ENCODE data around the gene LEFTY1. TPM values are rescaled to one million over a fixed set of nuclear protein-coding genes. Genes with fewer than 3 reads are reported as not detected.

The LEFTY1 gene
- total RNA-seq, 1 donor = not detected

DNA sequence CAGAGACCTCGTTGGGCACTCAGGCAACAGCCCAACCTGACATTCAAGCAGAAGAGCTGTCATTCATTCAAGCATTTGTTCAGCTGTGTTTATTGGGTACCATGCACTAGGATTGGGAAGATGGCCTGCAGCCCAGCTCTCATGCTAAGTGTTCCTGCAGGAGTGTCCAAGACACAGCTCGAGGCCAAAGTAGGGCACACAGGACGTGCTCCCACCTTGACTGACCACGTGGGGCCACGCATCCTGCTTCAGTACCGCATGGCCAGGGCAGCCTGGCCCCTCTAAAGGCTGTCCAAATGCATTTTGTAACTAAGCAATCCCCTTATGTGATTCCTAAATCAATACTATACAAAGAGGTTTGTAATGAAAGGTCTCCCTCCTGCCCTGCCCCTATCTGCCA is 25.4 kb upstream of the LEFTY1 start:
- Histone ChIP-seq H3K4me2 (ENCODE audit: insufficient read depth, low read length) (no peak overlapping the region), H3K79me2 (ENCODE audit: insufficient read depth, low read length) (no peaks in the 10 kb centered on the region), H3K4me1 (ENCODE audit: insufficient read depth, low read length) (peaks cover 4% of the 10 kb centered on the region), H3K27me3 (ENCODE audit: insufficient read depth, low read length) (no peaks in the 10 kb centered on the region), H3K27ac (ENCODE audit: low read depth, low read length) (no peak overlapping the region), H3K9me3 (ENCODE audit: low read depth, low read length) (no peaks in the 10 kb centered on the region), H2AFZ (ENCODE audit: low read length) (no peak overlapping the region), H4K20me1 (ENCODE audit: insufficient read depth, low read length) (peaks cover 2% of the 10 kb centered on the region), H3K4me3 (ENCODE audit: insufficient read depth, low read length) (no peak overlapping the region), H3K36me3 (ENCODE audit: insufficient read depth, low read length) (peaks cover 17% of the 10 kb centered on the region)
- no peak for DNase-seq (ENCODE audit: insufficient read length, low spot score, missing footprints)
- TF ChIP-seq, protein P1, sequence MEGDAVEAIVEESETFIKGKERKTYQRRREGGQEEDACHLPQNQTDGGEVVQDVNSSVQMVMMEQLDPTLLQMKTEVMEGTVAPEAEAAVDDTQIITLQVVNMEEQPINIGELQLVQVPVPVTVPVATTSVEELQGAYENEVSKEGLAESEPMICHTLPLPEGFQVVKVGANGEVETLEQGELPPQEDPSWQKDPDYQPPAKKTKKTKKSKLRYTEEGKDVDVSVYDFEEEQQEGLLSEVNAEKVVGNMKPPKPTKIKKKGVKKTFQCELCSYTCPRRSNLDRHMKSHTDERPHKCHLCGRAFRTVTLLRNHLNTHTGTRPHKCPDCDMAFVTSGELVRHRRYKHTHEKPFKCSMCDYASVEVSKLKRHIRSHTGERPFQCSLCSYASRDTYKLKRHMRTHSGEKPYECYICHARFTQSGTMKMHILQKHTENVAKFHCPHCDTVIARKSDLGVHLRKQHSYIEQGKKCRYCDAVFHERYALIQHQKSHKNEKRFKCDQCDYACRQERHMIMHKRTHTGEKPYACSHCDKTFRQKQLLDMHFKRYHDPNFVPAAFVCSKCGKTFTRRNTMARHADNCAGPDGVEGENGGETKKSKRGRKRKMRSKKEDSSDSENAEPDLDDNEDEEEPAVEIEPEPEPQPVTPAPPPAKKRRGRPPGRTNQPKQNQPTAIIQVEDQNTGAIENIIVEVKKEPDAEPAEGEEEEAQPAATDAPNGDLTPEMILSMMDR (IDR thresholded peaks at IDR 0.05; ENCODE audit: extremely low read depth, low read depth, low read length) = no peak

DNA sequence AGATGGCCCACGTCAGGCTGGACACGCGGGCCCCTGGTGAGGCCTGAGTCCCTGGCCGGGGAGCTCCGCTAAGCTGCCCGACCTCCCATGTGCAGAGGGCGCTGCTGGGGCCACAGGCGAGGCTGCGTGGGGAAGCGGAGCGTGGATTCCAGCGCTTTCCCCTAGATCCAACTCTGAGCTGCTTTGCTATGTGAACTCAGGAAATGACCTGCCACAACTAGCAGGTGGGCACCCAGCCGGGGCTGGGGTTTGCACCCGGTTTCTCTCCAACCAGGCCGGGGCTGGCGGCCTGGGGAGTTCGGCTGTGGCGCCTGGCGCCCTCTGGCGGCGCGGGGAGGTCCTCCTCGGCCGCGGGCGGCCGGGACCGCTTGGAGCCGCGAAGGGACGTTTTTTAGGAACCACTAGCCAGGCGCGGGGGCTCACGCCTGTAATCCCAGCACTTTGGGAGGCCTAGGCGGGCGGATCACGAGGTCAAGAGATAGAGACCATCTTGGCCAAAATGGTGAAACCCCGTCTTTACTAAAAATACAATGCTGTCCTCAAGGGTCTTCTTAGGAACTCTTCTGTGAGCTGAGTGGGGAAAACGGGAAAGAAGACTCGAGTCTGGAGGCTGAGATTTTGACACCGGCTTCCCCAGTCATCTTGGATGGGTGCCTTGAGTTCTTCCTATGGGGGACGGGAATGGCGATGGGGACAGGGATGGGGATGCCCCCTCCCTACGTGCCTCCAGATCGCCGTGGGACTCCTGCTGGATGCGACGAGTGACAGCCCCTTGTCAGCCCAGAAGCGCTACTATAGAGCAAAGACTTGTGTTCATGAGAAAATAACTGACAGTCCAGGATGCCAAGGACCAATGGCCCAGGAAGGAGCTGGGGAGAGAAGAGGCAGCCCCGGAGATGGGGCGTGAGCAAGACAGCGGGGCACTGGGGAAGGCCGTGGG is 22.5 kb upstream of the LEFTY1 start:
- Histone ChIP-seq H4K20me1 (ENCODE audit: insufficient read depth, low read length) (no peaks in the 10 kb centered on the region), H3K9me3 (ENCODE audit: low read depth, low read length) (no peaks in the 10 kb centered on the region), H3K27me3 (ENCODE audit: insufficient read depth, low read length) (no peaks in the 10 kb centered on the region), H3K79me2 (ENCODE audit: insufficient read depth, low read length) (no peaks in the 10 kb centered on the region), H3K27ac (ENCODE audit: low read depth, low read length) (no peak overlapping the region), H2AFZ (ENCODE audit: low read length) (peak overlapping the region; percentile 90), H3K4me2 (ENCODE audit: insufficient read depth, low read length) (peak overlapping the region; percentile 80), H3K4me3 (ENCODE audit: insufficient read depth, low read length) (peak overlapping the region; percentile 56), H3K4me1 (ENCODE audit: insufficient read depth, low read length) (peaks cover 4% of the 10 kb centered on the region), H3K36me3 (ENCODE audit: insufficient read depth, low read length) (no peaks in the 10 kb centered on the region)
- DNase-seq (ENCODE audit: insufficient read length, low spot score, missing footprints) = peak; percentile 97
- TF ChIP-seq, protein P1 (IDR thresholded peaks at IDR 0.05; ENCODE audit: extremely low read depth, low read depth, low read length) = peak; percentile 77

DNA sequence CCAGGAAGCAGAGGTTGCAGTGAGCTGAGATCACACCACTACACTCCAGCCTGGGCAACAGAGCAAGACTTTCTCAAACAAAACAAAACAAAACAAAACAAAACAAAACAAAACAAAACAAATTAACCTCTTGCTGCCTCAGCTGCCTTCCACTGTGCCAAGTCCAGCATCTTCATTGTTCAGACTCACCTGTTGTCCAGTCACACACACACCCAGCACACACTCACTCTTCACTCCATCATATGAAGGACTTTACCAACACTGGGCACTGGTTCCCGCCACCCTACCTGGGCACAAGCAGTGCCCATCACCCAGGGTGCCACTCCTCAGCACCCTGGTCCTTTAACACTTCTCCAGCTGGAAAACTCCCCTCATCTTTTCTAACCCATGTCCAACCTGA is 20.5 kb upstream of the LEFTY1 start:
- H2AFZ ChIP-seq (ENCODE audit: low read length) = no peak overlapping the region
- H3K4me2 ChIP-seq (ENCODE audit: insufficient read depth, low read length) = no peak overlapping the region
- no peaks in the 10 kb centered on the region for H3K27me3 ChIP-seq (ENCODE audit: insufficient read depth, low read length)
- H3K36me3 ChIP-seq (ENCODE audit: insufficient read depth, low read length) = no peaks in the 10 kb centered on the region
- H3K9me3 ChIP-seq (ENCODE audit: low read depth, low read length) = no peaks in the 10 kb centered on the region
- no peaks in the 10 kb centered on the region for H3K79me2 ChIP-seq (ENCODE audit: insufficient read depth, low read length)
- H3K4me3 ChIP-seq (ENCODE audit: insufficient read depth, low read length) = no peak overlapping the region
- TF ChIP-seq, protein P1 (IDR thresholded peaks at IDR 0.05; ENCODE audit: extremely low read depth, low read depth, low read length) = no peak
- no peak overlapping the region for H3K27ac ChIP-seq (ENCODE audit: low read depth, low read length)
- H3K4me1 ChIP-seq (ENCODE audit: insufficient read depth, low read length) = peaks cover 4% of the 10 kb centered on the region
- H4K20me1 ChIP-seq (ENCODE audit: insufficient read depth, low read length) = no peaks in the 10 kb centered on the region
- no peak for DNase-seq (ENCODE audit: insufficient read length, low spot score, missing footprints)

DNA sequence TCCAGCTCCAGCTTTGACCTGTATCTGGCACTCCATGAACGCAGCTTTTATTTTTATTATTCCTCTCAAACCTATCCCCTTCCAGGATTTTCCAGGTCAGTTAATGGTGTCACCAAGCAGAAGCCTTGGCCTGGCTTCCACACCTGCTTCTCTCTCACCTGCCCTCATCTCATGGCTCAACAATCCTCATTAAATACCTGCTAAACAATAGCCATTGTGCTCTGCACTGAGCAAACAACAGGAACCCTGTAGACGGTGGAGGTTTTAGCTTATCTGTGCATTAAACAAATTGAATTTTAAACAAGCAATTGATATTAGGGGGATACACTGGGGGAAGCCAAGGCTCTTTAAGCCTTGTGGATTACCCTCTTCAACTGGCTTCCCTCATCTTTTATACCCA is 19.8 kb upstream of the LEFTY1 start:
- H3K36me3 ChIP-seq (ENCODE audit: insufficient read depth, low read length) = no peaks in the 10 kb centered on the region
- no peaks in the 10 kb centered on the region for H4K20me1 ChIP-seq (ENCODE audit: insufficient read depth, low read length)
- H3K27me3 ChIP-seq (ENCODE audit: insufficient read depth, low read length) = no peaks in the 10 kb centered on the region
- TF ChIP-seq, protein P1 (IDR thresholded peaks at IDR 0.05; ENCODE audit: extremely low read depth, low read depth, low read length) = no peak
- H3K4me2 ChIP-seq (ENCODE audit: insufficient read depth, low read length) = no peak overlapping the region
- no peaks in the 10 kb centered on the region for H3K79me2 ChIP-seq (ENCODE audit: insufficient read depth, low read length)
- H3K4me3 ChIP-seq (ENCODE audit: insufficient read depth, low read length) = no peak overlapping the region
- H2AFZ ChIP-seq (ENCODE audit: low read length) = no peak overlapping the region
- peak; percentile 25 for DNase-seq (ENCODE audit: insufficient read length, low spot score, missing footprints)
- H3K4me1 ChIP-seq (ENCODE audit: insufficient read depth, low read length) = peaks cover 4% of the 10 kb centered on the region
- no peak overlapping the region for H3K27ac ChIP-seq (ENCODE audit: low read depth, low read length)
- H3K9me3 ChIP-seq (ENCODE audit: low read depth, low read length) = no peaks in the 10 kb centered on the region

All from osteoblast (primary cell).